D721Med (cell line): ENCODE results near the gene MRPS26.

ENCODE experiments used
- DNase-seq: peaks from one replicate; pipeline ENCODE4 v3.0.0; 2011; ENCODE audit warnings: low spot score; ENCODE audit not compliant: insufficient read length
- FAIRE-seq: peaks from 2 replicates; lab custom pipeline; 2011; peaks lifted over from hg19 to GRCh38; lab: Jason Lieb, UNC
- TF ChIP-seq, protein P1 (sequence below): IDR thresholded peaks from 2 replicates; pipeline ENCODE4 v1.5.1; 2012; ENCODE audit warnings: mild to moderate bottlenecking, control low read depth; ENCODE audit not compliant: insufficient read depth; ENCODE audit errors: missing control alignments

Gene MRPS26

GRCh38 chr20:3088031-3088430 is 42.2 kb downstream of the MRPS26 start:
- FAIRE-seq (no peak), DNase-seq (no peak)
- TF ChIP-seq, protein P1, sequence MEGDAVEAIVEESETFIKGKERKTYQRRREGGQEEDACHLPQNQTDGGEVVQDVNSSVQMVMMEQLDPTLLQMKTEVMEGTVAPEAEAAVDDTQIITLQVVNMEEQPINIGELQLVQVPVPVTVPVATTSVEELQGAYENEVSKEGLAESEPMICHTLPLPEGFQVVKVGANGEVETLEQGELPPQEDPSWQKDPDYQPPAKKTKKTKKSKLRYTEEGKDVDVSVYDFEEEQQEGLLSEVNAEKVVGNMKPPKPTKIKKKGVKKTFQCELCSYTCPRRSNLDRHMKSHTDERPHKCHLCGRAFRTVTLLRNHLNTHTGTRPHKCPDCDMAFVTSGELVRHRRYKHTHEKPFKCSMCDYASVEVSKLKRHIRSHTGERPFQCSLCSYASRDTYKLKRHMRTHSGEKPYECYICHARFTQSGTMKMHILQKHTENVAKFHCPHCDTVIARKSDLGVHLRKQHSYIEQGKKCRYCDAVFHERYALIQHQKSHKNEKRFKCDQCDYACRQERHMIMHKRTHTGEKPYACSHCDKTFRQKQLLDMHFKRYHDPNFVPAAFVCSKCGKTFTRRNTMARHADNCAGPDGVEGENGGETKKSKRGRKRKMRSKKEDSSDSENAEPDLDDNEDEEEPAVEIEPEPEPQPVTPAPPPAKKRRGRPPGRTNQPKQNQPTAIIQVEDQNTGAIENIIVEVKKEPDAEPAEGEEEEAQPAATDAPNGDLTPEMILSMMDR, result no peak

DNA sequence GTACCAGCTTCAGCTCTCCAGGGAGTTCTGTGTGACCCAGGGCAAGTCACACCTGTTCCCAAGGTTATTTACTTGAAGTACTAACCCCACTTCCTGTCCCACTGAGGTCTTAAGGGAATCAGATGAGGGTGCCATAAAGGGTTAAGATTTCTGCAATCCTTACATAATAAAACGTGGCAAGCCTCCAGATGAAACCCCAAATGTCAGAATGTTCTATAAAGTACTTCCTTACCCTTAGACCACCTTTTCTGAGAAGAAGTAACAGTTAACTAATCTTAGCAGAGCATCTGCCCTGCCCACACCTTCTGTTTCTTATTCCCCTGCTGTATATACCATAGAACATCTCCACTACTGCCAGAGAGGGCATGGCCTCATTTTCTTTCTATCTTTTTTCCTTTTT is 44.7 kb downstream of the MRPS26 start:
- no peak for DNase-seq
- FAIRE-seq, result no peak
- TF ChIP-seq, protein P1, result no peak

- DNase-seq, result no peak
- no peak for FAIRE-seq
- TF ChIP-seq, protein P1, result no peak
Measured at GRCh38 chr20:3092611-3093379, 46.9 kb downstream of the MRPS26 start.

DNA sequence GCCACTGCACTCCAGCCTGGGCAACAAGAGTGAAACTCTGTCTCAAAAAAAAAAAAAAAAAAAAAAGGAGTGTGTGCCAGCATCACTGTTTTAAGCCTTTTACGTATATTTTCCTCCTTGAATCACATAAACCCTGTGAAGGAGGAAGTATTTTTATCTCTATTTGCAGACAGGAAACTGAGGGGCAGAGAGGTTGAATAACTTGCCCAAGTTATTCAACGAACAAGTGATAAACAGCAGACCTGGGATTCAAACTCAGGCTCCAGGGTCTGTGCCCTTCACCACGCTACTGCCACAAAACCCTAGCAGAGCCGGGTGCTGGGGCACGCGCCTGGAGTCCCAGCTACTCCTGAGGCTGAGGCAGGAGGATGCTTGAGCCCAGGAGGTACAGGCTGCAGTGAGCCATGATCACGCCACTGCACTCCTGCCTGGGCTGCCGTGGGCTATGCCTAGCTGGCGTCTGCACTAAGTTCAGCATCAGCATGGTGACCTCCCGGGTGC is 48.1 kb downstream of the MRPS26 start:
- DNase-seq (no peak), FAIRE-seq (no peak)
- TF ChIP-seq, protein P1, result no peak

DNA sequence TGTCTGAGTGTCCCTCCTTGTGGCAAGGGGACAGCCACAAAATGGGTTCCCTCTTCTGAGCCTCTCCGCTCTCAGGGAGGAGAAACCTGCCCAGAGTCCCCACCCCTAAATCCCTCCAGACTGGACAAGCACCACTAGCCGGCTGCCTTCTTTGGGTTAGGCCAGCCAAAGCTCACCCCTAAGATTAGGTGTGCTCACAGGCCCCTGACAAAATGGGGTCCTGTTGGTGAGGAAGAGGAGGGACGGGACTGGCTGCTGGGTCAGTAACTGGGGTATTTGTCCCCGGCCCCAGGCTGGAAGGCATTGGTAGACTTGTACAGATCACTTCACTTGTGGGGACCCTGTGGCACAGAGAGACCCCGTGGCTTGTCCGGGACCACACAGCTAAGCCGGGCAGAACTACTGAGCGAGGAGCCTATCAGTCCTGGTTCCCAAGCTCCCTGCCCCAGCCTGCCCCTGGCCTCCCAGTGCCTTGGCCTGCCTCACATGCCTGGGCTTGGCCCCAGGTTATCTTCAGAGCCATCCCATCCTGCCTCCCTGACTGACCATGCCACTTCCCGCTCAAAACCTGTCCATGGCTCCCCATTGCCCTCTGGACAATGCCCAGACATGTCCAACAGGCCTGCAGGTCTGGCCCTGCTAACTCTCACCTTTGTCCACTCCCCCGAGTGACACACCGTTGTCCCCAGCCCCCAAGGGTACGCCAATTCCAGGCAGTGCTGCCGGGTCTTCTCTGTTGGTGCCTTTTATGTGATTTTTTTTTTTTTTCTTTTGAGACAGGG is 49.2 kb downstream of the MRPS26 start:
- TF ChIP-seq, protein P1, result no peak
- DNase-seq, result no peak
- no peak for FAIRE-seq
